Right hindlimb (tissue), 1 donor: Measurements from ENCODE around the gene DGUOK.

Experiments used
- DNase-seq: peaks from one replicate; pipeline ENCODE4 v3.0.0-alpha.2; 2018

DGUOK gene

DNA sequence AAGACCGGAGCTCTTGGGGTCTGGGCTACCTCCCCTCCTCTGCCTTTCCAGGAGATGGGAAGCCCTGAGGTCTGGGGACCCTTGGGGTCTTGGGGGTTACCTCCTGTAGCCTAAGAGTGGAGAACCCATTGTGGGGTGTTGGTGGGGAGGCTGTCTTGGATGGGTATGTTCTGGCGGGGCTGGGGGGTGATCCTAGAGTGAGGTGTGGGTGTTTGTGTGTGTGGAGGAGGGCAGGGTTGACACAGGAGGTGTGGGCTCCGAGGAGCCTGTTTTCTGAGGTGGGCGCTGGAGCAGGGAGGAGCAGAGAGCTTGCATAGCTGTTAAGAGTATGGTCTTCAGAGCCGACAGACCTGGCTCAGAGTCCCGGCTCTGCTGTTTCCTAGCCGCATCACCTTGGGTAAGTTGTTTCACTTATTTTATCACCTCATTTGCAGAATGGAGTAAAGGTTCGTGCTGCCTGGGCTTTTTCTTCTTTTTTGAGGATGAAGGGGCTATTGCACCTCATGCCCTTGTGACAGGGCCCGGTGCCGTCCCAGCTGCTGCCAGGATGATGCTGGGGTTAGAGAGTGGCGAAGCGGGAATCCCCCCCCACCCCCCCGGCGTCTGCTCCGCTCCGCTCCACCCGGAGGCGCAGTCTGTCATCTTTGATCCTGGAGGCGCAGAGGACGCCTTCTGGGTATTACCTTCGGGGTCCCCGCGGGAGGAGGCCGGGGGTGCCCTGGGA lies 75.3 kb downstream of the DGUOK start:
- DNase-seq: no peak

DNA sequence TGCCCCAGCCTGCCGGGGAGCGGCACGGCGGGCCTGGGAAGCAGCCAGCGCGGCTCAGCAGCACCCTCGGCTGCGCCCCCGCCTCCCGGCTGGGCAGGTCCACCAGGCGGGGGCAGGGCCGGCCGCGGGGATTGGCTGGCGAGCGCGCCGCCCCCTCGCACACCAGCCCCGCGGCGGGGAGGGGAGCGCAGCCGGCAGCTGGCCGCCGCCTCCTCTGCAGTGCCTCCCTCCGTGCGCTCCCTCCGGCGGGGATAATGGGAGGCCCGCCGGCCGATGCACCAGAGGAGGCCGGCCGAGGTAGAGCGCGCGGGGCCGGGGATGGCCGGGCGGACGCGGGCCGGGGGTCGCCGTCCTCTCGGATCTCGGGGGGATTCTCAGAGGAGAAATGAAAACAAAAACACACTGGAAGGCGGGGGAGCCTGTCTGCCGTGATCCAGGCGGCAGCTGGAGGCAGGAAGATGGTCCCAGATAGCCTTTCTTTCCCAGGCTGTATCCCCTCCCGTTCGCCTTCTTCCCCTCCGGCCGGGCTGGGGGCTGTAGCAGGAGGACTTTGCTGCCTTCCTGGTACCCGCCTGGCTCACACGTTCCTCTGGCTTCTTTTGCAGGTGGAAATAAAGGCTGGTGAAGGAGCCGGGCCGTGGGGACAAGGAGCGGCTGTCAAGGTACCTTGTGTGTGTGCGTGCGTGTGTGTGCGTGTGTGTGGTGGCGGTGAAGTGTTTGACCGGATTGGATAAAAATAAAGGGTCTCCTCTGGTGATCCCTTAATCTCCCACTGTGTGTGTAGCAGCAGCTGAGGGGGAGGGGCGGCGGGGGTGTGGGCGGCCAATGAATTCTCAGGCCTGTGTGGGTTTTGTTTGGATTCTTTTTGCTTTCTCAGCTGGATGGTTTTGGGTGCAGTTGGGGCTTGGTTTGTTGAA lies 76.1 kb downstream of the DGUOK start:
- peak; percentile 90 for DNase-seq

DNA sequence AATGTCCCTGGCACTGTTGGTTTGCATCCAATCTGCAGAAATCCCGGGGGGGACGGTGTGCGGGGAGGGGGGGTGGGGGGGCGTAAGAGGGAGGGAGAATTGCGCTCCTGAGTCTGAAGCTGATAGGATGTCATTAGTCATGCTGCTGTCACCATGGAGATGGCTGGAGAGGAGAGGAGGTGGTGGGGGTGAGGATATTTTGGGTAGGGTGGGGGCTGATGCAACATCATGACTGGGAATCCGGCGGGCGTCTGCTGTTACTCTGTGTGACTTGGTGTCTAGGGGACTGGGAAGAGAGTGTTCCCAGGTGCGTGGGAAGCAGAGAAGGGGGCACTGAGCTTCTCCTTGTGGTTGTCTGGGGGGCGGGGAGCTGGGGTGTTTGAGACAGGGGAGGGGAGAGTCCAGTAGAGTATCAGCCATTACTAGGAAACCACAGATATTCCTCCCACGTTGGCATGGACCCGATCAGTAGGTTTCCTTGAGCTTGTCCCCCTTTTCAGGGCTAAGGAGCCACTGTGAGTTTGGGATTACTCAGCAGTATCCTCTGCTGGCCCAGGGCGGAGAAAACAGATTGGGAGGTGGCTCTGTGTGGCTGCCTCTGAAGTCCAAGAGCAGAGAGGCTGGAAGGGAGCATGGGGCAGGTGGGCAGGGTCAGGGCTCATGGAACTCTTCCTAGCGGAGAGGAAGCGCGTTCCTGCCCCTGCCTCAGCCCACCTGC lies 77.0 kb downstream of the DGUOK start:
- DNase-seq: no peak

DNA sequence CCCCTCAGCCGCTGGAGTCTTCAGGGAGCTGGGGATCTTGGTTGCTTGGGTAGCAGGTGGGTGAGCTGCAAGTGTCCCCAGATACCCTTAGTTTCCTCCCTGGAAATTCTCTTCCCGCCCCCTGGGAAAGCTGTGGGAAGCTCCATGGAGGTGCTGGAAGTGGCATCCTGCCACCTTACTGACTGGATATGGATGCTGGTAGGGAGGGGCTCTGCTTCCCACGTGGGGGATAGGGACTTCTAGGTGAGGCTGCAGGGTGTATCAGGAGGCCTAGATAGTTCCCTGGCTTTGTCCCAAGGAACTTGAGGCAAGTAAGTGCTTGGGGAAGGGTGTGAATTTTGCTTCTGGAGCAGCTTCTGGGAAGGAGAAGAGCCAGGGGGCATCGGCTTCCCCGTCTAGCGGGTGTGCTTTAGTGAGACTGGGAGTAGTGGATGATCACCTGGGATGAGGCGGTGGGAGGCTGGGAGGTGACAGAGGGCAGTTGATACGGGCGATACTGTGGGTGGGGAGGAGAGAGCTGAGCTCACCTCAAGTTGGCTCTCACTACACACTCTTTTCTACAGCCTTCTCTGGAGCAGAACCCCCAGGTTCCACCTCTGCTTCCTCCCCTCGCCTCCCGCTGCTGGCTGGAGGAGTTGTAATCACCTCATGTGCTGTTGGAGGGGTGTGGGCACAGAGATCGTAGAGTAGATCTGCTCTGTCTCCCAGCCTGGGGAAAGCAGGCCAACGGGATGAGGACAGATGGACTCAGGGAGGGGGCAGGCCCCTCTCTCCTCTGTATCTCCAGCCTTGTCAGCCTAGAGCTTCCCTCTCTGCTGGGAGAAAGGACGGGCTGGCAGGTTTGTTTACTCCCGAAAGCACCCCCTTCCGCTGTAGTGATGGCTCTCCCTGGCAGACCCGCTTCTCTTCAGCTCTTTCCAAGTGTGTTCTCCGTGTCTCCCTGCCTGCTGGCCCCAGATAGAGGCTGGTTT lies 77.8 kb downstream of the DGUOK start:
- DNase-seq: no peak

DNA sequence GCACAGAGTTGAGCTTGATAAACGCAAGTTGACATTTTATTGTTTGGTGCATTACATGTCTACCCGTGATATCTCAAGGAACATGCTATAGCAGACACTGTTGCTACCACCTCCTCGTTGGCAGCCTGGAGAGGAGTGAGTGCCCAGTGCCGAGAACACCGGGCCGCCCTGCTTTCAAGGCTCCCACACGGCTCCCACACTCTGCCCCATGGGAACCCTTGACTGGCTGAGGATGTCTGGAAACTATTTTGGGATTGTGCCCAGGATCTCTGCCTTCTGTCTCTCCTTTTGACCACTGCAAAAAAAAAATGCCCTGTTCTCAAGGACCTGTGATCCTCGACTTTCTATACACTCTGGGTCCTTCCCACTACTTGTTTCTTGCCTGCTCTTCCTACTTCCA lies 79.1 kb downstream of the DGUOK start:
- DNase-seq: no peak

DNA sequence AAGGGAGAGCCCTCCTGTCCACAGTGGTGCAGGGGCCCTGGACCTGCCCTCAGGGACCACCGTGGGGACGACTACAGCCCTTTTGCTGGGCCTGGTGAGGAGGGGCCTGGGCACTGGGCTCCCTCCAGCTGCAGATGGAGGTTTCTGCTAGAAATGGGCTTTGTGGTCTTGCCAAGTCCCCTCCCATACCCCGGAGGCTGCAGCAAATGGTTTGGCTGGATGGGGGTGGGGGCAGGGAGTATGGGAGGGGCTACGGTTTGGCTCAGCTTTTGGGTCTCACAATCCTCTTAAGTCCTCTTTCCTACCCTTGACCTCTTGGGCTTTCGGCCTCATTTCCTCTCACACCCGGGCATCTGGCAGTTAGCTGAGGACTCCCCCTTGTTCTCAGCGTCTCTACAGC lies 79.8 kb downstream of the DGUOK start:
- DNase-seq: peak; percentile 81

DNA sequence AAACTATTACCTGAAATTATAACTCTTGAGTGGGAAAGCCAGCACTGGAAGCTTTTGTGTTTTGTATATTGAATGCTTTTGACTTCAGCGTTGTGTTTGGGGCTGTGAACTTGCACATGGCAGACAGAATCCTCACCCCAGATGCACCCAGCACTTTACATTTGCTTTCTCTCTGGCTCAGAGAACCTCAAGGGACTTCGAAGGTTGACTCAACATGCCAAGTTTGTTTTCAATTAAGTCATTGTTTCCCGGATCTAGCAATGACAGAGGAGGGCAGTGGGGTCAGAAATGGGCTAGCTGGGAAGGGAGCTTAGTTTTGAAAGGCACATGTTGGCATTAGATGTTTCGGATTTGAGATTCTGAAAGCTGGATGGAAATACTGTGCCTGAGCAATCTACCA lies 80.4 kb downstream of the DGUOK start:
- DNase-seq: no peak

DNA sequence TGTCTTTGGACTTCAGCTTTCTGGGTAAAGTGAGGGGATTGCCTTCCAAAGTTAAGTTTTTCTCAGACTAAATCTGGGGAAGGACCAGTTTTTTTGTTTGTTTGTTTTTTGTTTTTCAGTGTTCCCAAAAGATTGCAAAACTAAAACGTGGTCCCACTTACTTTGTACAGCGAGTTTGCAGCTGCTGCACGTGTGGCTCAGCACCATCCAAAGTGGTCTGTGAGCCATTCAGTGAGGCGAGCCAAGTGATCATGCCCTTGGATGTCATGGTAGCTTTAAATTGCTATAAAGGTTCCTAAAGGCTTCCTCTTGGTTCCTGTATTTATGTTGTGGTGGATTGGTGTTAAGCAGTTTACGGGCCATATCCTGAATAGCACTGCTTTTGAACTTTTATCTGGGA lies 81.0 kb downstream of the DGUOK start:
- DNase-seq: no peak
